ENCODE data around the gene AKR1C3. TPM values are rescaled to one million over a fixed set of nuclear protein-coding genes. Genes with fewer than 3 reads are reported as not detected.
A peak's percentile ranks its signal among the peaks of the same experiment; 100 is the strongest.

Gene AKR1C3
- total and polyA plus RNA-seq, 2 experiments from 2014 or later = 53.5 to 54.6 TPM

DNA sequence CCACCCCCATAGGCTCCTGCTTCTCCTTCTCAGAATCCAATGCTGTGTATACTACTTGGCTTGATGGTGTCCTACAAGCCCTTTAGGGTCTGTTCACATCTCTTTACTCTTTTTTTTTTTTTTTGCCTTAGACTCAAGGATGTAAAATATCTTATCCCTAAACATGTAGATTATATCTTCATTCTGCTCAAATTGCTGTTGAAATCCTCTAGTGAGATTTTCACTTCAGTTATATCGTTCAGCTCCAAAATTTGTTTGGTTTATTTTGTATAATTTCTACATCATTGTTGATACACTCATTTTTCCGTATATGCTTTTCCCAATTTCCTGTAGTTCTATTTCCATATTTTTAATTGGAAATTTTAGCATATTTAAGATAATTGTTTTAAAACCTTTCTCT is 1.8 kb upstream of the AKR1C3 start:
- DNase-seq (ENCODE audit: low spot score) = no peak
- Histone ChIP-seq H3K4me2 (no peak overlapping the region), H3K27ac (no peak overlapping the region), H3K9me3 (ENCODE audit: low read depth) (peaks cover 9% of the 10 kb centered on the region), H3K4me3 (no peak overlapping the region), H2AFZ (no peak overlapping the region), H3K9me2 (replicated peaks; ENCODE audit: insufficient read depth) (no peaks in the 10 kb centered on the region), H3K4me1 (ENCODE audit: insufficient read depth) (no peaks in the 10 kb centered on the region), H3K27me3 (no peaks in the 10 kb centered on the region), H3K36me3 (replicated peaks; ENCODE audit: insufficient read depth, low read depth) (no peaks in the 10 kb centered on the region), H4K20me1 (ENCODE audit: insufficient read depth, poor library complexity, severe bottlenecking) (no peaks in the 10 kb centered on the region), H3K79me2 (no peaks in the 10 kb centered on the region)
- TF ChIP-seq, protein P1, sequence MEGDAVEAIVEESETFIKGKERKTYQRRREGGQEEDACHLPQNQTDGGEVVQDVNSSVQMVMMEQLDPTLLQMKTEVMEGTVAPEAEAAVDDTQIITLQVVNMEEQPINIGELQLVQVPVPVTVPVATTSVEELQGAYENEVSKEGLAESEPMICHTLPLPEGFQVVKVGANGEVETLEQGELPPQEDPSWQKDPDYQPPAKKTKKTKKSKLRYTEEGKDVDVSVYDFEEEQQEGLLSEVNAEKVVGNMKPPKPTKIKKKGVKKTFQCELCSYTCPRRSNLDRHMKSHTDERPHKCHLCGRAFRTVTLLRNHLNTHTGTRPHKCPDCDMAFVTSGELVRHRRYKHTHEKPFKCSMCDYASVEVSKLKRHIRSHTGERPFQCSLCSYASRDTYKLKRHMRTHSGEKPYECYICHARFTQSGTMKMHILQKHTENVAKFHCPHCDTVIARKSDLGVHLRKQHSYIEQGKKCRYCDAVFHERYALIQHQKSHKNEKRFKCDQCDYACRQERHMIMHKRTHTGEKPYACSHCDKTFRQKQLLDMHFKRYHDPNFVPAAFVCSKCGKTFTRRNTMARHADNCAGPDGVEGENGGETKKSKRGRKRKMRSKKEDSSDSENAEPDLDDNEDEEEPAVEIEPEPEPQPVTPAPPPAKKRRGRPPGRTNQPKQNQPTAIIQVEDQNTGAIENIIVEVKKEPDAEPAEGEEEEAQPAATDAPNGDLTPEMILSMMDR (IDR thresholded peaks at IDR 0.05; ENCODE audit: poor library complexity) = no peak
- TF ChIP-seq EZH2phosphoT487 (IDR thresholded peaks at IDR 0.05; ENCODE audit: low read depth, severe bottlenecking, unreplicated experiment) (no peak), EZH2 (IDR thresholded peaks at IDR 0.05; ENCODE audit: borderline replicate concordance) (no peak)
- WGBS (ENCODE audit: low lambda C conversion rate, missing lambda C conversion rate) = 78% methylated on average over 2 of the region's 2 CpGs

DNA sequence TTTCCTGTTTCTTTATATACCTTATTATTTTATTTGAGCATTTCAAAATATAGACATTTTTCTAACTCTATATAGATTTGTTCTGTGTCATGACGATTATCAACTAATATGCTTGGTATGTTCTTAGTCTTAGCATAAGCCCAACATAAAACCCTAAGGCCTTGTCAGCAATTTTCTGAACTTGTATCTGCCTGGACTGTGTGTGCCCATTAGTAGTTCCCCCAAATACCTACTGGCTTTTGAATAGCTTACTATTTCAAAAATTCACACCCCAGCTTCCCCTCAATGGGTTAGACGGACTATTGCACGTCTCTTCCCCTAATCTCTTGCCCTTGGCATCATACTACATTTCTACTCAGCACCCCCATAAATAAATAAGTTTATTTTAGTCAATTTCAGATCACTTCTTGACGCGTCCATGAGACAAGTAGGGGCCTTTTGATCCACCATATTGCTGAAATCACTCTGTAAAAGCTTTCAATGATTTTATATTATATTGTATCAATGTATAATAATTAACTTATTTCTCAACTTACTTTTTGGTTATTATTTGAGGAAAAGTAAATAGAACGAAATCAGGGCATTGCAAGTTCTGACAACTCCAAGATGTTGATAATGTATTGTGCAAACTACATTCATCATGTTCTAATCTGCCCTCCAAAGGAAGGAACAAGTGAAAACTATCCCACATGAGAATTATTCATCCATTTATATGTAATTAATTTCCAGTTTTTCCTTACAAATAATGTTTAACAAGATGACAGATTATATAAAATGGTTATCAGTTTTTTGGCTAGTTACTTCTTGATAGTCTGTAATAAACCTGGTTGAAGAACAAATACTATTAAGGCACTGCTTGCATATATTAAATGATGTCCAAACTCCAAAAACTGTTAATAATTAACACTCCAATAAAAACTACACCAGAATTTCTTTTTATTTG is 1.1 kb upstream of the AKR1C3 start:
- no peaks in the 10 kb centered on the region for H3K4me1 ChIP-seq (ENCODE audit: insufficient read depth)
- H2AFZ ChIP-seq = no peak overlapping the region
- no peak overlapping the region for H3K27ac ChIP-seq
- no peaks in the 10 kb centered on the region for H4K20me1 ChIP-seq (ENCODE audit: insufficient read depth, poor library complexity, severe bottlenecking)
- no peak overlapping the region for H3K4me2 ChIP-seq
- H3K36me3 ChIP-seq (replicated peaks; ENCODE audit: insufficient read depth, low read depth) = no peaks in the 10 kb centered on the region
- no peaks in the 10 kb centered on the region for H3K9me2 ChIP-seq (replicated peaks; ENCODE audit: insufficient read depth)
- peaks cover 9% of the 10 kb centered on the region for H3K9me3 ChIP-seq (ENCODE audit: low read depth)
- H3K4me3 ChIP-seq = no peak overlapping the region
- TF ChIP-seq, protein P1 (IDR thresholded peaks at IDR 0.05; ENCODE audit: poor library complexity) = no peak
- TF ChIP-seq EZH2phosphoT487 (IDR thresholded peaks at IDR 0.05; ENCODE audit: low read depth, severe bottlenecking, unreplicated experiment) = no peak
- no peak for TF ChIP-seq EZH2 (IDR thresholded peaks at IDR 0.05; ENCODE audit: borderline replicate concordance)
- H3K79me2 ChIP-seq = no peaks in the 10 kb centered on the region
- no peaks in the 10 kb centered on the region for H3K27me3 ChIP-seq
- DNase-seq (ENCODE audit: low spot score) = no peak
- 84% methylated on average over 6 of the region's 6 CpGs for WGBS (ENCODE audit: low lambda C conversion rate, missing lambda C conversion rate)

DNA sequence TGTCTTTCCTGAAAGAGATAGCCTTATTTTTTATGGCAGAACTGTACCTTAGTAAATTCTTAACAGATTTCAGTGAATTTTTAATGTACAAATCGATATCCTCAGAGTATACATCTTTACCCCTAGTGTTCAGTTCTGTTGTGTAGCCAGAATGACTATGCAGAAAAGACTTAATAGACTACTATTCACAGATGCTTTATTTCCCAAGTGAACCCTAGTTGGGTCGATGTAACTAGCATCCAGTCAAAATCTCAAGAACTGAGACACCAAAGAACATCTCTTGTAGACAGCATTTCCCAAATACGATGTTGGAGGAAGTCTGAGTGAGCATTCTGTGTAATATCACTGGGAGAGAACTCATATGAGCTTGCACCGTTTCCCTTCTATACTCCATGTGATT is 1.5 kb downstream of the AKR1C3 start:
- H3K27ac ChIP-seq = no peak overlapping the region
- H4K20me1 ChIP-seq (ENCODE audit: insufficient read depth, poor library complexity, severe bottlenecking) = no peaks in the 10 kb centered on the region
- no peak overlapping the region for H2AFZ ChIP-seq
- no peaks in the 10 kb centered on the region for H3K9me2 ChIP-seq (replicated peaks; ENCODE audit: insufficient read depth)
- no peaks in the 10 kb centered on the region for H3K79me2 ChIP-seq
- no peak overlapping the region for H3K4me3 ChIP-seq
- WGBS (ENCODE audit: low lambda C conversion rate, missing lambda C conversion rate) = 79% methylated on average over 4 of the region's 4 CpGs
- H3K36me3 ChIP-seq (replicated peaks; ENCODE audit: insufficient read depth, low read depth) = no peaks in the 10 kb centered on the region
- H3K4me2 ChIP-seq = peak overlapping the region; percentile 47
- TF ChIP-seq, protein P1 (IDR thresholded peaks at IDR 0.05; ENCODE audit: poor library complexity) = no peak
- TF ChIP-seq EZH2phosphoT487 (IDR thresholded peaks at IDR 0.05; ENCODE audit: low read depth, severe bottlenecking, unreplicated experiment) = no peak
- no peak for TF ChIP-seq EZH2 (IDR thresholded peaks at IDR 0.05; ENCODE audit: borderline replicate concordance)
- H3K4me1 ChIP-seq (ENCODE audit: insufficient read depth) = no peaks in the 10 kb centered on the region
- DNase-seq (ENCODE audit: low spot score) = no peak
- H3K9me3 ChIP-seq (ENCODE audit: low read depth) = no peaks in the 10 kb centered on the region
- H3K27me3 ChIP-seq = no peaks in the 10 kb centered on the region

Measured in hepatocyte (in vitro differentiated cells).